HG03108 (cell line): Measurements from ENCODE around the gene SYNM.

Experiments
- ATAC-seq: cut with Tn5 transposase; IDR thresholded peaks from one replicate; pipeline ENCODE4 v1.9.1; 2021; ENCODE audit warnings: moderate library complexity; ENCODE audit not compliant: unreplicated experiment

Gene SYNM

DNA sequence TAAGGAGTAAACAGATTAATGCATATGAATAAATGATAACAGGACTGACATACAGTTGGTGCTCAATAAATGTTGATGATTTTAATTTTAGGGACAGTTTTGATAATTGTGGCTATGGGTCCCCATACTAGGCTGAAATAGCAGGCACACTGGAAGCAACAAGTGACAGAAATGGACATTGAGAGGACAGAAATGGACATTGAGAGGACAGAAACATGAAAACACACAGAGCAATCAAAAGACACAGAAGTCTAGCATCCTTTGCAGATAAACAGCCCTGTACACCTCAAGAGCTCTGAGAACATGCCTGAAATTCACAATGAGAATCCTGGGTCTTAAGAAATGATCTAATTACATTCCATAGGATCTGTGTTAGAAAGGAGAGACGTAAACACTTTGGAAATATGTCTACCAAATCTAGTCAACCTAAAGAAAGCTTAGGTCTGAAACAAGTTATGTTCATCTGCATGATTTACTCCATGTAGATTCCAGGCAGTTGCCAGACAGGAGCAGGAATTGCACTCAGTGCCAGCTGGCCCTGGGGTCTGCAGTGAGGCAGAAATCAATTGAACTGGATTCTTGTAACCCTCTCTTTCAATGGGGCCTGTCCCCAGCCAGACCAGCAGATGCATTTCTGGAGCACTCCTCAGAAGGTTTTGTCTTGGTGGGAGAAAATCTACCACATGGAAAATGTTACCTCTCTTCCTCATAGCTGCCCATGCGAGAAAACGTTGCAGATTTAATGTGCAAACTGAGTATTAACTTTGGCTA lies 60.3 kb downstream of the SYNM start:
- no peak for ATAC-seq

GRCh38 chr15:99165956-99166689 lies 61.2 kb downstream of the SYNM start:
- no peak for ATAC-seq

- no peak for ATAC-seq
These were observed 62.3 kb downstream of the SYNM start for GRCh38 chr15:99167201-99167600.

- ATAC-seq, result no peak
These were observed 62.8 kb downstream of the SYNM start for GRCh38 chr15:99167640-99168039.

DNA sequence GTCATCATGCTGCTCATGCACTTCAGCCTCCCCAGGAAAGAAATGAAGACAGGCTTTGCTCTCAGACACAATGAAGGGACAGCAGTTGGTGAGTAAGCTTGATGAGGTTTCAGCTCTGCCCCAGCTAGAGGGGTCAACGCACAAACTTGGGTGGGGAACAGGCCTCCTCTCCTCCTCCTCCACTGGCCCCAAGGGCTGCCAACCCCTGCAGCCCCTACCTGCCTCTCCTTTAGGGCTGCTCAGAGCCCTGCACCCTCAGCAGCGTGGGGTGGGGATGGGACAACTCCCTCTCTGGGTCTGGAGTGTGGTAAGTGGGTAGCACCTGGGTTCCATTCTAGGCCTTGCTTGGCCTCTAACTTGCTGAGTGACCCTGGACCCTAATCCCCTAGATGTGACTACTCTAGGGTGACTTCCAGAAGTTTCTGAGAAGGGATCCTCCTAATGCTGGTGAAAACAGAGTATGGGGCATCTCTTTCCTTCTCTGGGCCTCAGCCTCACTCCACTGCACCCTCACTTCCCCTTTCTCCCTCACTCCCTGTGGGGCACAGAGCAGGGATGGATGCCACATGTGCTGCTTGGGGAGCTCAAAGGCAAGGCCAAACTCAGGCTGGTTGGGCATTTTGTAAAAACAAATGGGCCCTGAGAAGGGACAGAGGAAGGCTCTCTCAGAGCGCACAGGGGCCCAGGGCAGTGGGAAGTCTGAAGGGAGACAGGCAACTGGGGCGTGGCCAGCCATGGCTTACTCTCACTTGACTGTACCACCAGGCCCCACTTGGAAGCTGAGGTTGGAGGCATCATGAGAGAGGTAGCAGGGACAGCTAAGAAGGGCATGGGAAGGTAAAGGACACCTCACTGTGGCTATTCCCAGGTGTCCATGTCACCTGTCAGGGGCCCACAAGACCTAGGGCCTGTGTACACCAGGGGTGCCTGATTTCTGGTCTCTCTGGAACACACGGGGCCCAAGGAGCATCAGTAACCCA lies 64.0 kb downstream of the SYNM start:
- ATAC-seq, result no peak

DNA sequence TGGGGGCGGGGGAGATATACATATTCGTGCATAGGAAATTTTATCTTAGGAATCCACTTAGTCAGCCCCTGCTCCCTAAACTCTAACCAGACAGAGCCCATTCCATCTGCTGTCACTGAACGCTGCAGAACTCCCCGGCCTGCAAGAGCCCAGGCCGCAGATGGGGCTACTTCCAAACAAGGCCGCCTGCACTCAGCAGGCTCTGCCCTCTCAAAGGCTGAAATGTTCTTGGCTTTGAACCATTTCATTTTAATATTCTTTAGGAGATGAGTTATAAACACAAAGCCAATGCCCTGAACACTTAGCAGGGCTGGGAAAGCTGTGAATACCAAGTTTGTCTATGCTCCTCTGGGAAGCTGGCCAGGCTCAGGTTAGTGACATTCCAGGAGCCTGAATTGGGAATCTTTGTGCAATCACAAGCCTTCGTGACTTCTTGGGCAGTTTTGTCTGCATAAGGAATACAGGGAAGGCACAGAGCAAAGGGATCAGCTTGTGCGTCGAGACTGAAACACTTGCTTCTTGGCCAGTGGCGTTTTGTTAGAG lies 65.0 kb downstream of the SYNM start:
- no peak for ATAC-seq

- no peak for ATAC-seq
These were observed 65.7 kb downstream of the SYNM start for GRCh38 chr15:99170476-99171065.

DNA sequence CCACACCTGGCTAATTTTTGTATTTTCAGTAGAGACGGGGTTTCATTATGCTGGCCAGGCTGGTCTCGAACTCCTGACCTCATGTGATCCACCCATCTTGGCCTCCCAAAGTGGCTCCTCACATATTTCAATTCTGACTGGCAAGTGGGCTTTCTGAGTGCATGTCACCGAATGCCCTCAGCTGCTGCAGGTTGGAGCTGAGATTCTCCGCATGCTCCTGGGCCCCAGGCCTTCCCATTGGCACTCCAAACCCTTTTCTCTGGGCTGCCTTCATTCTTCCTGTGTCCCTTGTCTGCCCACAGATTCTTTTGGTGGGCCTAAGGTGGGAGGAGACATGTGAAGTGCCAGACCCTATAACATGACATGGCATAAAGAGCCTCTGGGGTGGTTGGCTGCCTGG lies 67.3 kb downstream of the SYNM start:
- ATAC-seq, result no peak

DNA sequence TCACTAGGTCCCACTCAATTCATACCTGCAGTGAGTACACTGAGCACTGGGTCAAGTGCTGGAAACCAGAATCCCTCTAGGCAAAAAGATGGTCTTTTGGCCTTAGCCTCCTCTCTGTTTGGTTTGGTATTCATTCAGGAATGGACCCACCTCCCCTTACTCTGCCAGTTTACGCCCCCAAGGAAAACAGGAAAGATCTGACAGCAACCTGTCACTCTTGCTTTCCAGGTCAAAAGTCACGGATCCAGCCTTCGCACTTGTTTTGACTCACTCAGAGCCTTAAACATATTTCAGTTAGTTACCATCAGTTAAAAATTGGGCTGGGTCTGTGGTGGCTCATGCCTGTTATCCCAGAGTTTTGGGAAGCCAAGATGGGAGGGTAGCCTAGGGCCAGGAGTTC lies 68.1 kb downstream of the SYNM start:
- no peak for ATAC-seq

- ATAC-seq, result no peak
These were observed 69.9 kb downstream of the SYNM start for GRCh38 chr15:99174567-99175395.

- ATAC-seq, result no peak
These were observed 71.9 kb downstream of the SYNM start for GRCh38 chr15:99176757-99177156.

GRCh38 chr15:99177679-99178078 lies 72.8 kb downstream of the SYNM start:
- ATAC-seq, result no peak

GRCh38 chr15:99180086-99180963 lies 75.4 kb downstream of the SYNM start:
- no peak for ATAC-seq

DNA sequence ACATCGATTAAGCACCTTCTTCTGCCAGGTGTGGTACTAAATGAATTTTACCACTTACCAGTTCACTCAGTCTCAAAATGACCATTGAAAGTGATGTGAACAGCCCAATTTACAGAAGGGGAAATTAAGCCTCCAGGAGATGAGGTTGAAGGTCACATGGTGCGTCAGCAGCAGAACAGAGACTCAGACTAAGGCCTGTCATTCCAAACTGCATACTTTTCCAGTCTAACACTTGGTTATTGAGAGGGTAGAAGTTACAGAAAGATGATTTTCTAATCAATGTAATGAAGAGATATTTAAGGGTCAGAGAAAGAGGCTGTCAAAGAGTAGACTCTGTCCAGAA lies 76.1 kb downstream of the SYNM start:
- ATAC-seq, result no peak

- no peak for ATAC-seq
These were observed 76.7 kb downstream of the SYNM start for GRCh38 chr15:99181545-99181971.

DNA sequence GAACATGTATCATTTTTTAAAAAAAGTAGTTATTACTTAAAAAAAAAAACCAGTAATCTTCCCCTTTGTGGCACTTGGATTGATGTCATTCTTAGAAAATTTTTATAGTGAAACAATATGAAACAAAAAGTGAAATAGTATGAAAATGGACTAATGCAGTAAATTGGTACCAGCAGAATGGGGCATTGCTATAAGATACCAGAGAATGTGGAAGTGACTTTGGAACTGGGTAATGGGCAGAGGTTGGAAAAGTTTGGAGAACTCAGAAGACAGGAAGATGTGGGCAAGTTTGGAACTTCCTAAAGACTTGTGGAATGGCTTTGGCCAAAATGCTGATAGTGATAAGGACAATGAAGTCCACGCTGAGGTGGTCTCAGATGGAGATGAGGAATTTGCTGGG lies 77.9 kb downstream of the SYNM start:
- ATAC-seq, result no peak
